ENCODE measurements around the gene SLC35F1. TPM values are rescaled to one million over a fixed set of nuclear protein-coding genes. Genes with fewer than 3 reads are reported as not detected.
"Not testable (repeated sequence)": the region's sequence is repeated elsewhere in the genome, so short reads cannot be mapped to it uniquely, and the experiment has no call there.

The SLC35F1 gene
- polyA plus RNA-seq (ENCODE audit: insufficient read length) = 3.9 TPM
- long read RNA-seq, donor 1, full-length matches to known transcripts = 1 of 1 reads
- long read RNA-seq, donor 1, partial matches to known transcripts = 0 of 1 reads
- long read RNA-seq, donor 1, other reads (novel, unspliced or antisense) = 0 of 1 reads
- long read RNA-seq, donor 2, full-length matches to known transcripts = 1 of 1 reads
- long read RNA-seq, donor 2, partial matches to known transcripts = 0 of 1 reads
- long read RNA-seq, donor 2, other reads (novel, unspliced or antisense) = 0 of 1 reads
- long read RNA-seq, donor 3, full-length matches to known transcripts = 2 of 2 reads
- long read RNA-seq, donor 3, partial matches to known transcripts = 0 of 2 reads
- long read RNA-seq, donor 3, other reads (novel, unspliced or antisense) = 0 of 2 reads
- long read RNA-seq, donor 4 = 0 reads
- long read RNA-seq, donor 5 = 0 reads
- long read RNA-seq, donor 6, full-length matches to known transcripts = 2 of 9 reads
- long read RNA-seq, donor 6, partial matches to known transcripts = 7 of 9 reads
- long read RNA-seq, donor 6, other reads (novel, unspliced or antisense) = 0 of 9 reads
- long read RNA-seq, donor 7 = 0 reads
- long read RNA-seq, donor 8, full-length matches to known transcripts = 1 of 1 reads
- long read RNA-seq, donor 8, partial matches to known transcripts = 0 of 1 reads
- long read RNA-seq, donor 8, other reads (novel, unspliced or antisense) = 0 of 1 reads

DNA sequence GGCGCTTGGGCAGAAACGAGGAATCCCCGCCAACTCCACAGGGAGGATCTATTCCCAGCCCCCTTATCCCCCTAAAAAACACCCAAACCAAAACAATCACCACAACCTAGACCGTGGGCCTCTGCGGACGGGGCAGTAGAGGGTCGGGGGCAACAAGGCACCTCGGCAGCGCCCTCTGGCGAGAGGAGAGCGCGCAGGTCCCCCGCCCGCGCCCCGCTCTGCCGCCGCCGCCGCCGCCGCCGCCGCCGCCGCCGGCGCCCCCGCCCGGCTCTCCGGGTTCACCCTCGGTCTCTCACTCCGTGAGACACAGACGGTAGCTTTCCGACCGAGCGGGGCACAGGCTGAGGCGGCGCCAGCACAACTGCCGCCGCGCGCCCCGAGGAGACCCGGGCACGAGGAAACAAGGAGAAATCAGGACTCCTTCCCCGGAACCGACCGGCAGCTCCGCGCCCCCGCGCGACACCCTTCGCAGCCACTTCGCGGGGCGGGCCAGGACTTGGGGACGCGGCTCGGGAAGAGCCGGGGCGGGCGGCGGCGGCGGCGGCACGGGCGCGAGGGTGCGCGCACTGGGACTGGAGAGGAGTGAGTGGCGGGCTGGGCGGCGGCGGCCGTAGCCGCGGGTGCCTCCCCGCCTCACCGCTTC is at the start of gene SLC35F1:
Gene SLC35F1 (plus strand): TSS at position 307 of the 643 bp plus-strand sequence.
- no peak for DNase-seq

DNA sequence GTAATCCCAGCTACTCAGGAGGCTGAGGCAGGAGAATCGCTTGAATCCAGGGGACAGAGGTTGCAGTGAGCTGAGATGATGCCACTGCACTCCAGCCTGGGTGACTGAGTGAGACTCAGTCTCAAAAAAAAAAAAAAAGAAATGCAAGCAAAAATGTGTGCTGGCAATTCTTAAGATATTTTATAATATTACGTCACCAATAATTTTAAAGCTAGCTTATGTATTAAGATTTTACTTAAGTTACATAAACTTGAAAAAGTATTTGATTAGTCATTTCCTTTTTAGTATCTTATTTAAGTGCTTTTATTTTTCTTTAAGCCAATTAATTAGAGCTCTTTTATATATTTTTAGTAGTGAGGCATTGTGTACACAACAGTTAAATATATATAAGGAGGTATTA is 48.5 kb upstream of the SLC35F1 start:
- not testable (repeated sequence) for DNase-seq

DNA sequence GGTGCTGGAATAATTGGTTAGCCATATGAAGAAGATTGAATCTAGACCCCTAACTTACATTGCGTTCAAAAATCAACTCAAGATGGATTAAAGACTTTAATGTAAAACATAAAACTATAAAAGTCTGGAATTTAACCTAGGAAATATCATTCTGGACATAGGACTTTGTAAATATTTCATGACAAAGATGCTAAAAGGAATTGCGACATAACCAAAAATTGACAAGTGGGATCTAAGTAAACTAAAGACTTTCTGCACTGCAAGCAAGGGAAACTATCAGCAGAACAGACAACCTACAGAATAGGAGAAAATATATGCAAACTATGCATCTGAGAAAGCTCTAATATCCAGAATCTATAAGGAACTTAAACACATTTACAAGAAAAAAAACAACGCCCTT is 45.5 kb upstream of the SLC35F1 start:
- DNase-seq = no peak

DNA sequence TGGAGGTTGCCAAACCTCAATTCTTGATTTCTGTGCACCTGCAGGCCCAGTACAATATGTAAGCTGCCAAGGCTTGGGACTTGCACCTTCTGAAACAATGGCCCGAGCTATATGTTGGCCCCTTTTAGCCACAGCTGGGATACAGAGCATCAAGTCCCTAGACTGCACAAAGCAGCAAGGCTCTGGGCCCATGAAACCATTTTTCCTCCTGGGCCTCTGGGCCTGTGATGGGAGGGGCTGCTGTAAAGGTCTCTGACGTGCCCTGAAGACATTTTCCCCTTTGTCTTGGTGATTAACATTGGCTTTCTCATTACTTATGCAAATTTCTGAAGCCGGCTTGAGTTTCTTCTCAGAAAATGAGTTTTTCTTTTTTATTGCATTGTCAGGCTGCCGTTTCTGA is 40.5 kb upstream of the SLC35F1 start:
- DNase-seq = no peak

GRCh38 chr6:117870486-117871242 is 36.4 kb upstream of the SLC35F1 start:
- DNase-seq = no peak

DNA sequence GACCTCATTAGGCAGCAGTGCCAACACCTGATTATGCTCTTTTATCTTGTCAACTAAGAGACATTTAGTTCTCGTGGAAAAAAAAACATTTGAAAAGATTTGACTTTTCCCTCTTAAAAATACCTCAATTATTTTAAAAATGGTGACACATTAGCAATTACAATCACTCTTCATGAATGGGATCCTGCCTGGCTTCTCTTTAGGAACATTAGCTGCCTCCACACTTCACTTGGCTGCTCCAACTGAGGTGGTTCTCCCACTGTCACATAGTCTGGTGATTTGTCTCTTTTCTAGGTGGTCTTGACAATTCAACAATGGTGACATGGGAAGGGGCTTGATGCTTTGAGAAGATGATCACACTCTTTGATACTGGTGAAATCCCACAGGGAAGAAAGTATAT is 26.2 kb upstream of the SLC35F1 start:
- DNase-seq = no peak

GRCh38 chr6:117890172-117890571 is 16.9 kb upstream of the SLC35F1 start:
- no peak for DNase-seq

DNA sequence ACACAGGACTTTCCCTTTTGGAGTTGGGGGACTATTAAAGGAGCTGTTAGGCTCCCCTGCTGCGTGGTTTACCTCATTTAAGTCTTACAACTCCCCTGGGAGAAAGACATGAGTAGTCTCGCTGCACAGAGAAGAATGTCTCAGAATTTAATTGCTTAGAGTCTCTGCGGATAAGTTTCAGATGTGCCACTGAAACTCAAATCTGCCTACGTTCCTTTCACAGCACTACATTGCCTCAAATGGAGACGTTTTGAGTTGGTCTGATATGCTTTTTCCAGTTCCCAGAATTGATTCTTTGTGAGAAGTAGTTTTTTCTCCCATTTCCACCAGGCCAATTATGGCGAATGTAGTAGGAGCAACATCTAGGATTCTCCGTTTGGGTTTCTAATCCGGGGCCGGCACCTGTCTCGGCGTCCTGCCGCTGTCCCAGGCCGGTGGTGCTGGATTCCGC is 532 bp upstream of the SLC35F1 start:
- no peak for DNase-seq

- DNase-seq = no peak
These were observed 659 bp downstream of the SLC35F1 start for GRCh38 chr6:117907601-117908245.

DNA sequence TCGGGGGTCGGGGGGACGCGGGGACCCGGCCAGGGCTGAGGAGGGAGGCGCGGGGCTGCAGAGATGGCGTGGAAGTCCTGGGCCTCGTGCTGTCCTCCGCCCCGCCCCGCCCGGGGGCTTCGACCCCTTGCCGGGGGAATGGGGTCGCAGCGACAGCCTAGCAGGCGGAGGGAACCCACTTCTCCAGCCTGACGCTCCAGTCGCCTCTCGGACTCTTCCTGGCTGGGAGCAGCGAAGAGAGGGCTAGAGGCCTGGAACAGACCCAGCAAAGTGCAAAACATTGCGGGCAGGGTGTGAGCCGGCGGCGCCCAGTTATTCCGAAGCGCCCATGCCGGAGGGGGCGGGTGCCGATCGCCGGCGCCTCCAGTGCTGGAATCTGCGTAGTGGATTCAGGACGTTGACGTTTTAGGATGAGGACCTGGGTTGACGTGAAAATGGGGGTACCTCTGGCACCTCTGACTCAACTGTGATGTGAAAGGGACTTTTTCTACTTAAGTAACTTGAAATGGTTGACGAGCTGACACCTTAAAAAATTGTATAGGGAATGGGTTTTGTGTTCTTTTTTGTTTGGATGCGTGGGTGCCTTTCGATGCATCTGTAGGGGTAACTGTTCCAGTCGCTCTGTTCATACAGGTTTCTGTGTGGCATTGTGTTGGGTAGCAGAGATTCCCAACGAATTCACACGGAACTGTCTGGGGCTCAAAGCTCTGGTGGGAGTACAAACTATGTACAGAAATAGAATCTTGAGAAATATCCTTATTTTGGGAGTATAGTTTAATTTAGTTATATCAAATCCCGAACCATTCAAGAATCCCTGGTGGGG is 1.4 kb downstream of the SLC35F1 start:
- no peak for DNase-seq

- no peak for DNase-seq
These were observed 2.6 kb downstream of the SLC35F1 start for GRCh38 chr6:117909638-117910037.

DNA sequence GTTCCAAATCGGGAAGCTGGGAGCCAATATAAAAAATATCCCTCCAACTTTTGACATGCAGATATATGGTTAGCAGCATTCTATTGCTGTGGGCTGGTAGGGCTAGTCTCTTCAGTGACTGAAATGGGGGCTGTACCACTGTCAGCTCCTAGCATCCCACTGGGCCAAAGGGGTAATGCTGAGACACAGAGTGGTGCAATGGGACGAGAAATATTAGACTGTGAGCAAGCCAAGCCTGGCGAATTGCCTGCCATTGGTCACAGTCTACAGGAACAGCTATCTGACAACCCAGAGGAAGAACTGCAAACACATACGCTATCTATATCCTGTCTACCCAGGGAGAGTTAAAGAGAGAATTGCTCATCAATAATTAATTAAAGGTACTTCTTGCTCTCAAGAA is 3.5 kb downstream of the SLC35F1 start:
- DNase-seq = no peak

- DNase-seq = no peak
These were observed 4.1 kb downstream of the SLC35F1 start for GRCh38 chr6:117911150-117911549.

DNA sequence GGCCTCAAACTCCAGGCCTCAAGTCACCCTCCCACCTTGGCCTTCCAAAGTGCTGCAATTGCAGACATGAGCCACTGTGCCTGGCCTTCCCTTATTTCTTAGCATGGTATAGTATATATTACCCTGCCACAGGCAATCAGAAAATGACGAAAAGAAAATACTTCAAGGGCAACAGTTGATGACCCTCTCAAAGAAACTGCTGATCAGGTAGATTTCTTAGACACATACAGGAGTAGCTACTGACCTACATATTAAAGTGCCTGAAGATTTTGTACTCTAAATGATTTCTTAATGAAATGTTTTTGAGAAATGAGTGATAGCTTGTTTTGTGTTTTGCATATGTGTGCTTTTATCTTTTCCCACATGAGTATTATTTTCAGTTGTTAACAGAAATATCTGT is 4.6 kb downstream of the SLC35F1 start:
- no peak for DNase-seq

DNA sequence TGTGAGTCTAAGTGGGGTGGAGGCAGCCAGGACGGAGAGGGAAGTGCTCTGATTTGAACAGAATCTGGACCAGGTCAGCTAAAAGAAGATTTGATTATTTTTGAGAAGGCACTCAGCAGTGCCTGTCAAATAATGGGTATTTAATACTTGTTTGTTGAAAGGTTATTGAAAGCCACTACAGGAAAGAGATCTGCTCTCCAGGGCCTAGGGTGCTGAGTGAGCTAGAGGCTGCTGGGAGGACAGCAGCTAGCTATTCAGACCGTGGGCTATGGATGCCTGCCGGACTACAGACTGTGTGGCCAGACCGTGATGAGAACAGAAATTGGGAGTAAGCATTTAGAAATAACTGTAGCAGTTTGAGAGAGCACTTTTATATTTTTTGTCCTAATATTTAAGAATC is 8.8 kb downstream of the SLC35F1 start:
- DNase-seq = no peak

GRCh38 chr6:117916483-117916882 is 9.4 kb downstream of the SLC35F1 start:
- DNase-seq = no peak

DNA sequence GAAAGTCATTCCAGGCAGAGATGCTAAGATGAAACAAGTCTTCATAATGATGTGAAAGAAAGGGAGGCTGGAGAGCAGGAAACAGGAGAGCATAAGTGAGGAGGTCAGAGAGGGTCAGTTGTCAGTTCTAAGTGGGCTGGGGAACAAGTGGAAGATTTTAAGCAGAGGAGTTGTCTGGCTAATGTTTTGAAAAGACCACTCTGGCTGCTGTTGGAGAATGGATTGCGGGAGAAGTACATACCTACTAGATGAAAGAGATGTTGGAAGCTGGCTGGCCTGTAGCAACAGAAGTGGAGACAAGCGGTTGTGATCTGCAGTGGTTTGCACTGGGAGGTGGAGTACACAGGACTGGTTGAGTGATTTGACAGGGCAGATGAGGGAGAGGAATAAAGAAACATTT is 10.1 kb downstream of the SLC35F1 start:
- no peak for DNase-seq

GRCh38 chr6:117918454-117918853 is 11.4 kb downstream of the SLC35F1 start:
- no peak for DNase-seq

GRCh38 chr6:117919275-117919674 is 12.2 kb downstream of the SLC35F1 start:
- DNase-seq = no peak
